GM10266 (cell line): ENCODE measurements around the gene SLC22A16.

ENCODE experiments used
- DNase-seq: peaks from one replicate; pipeline ENCODE4 v3.0.0; 2012; ENCODE audit errors: extremely low spot score
- CTCF ChIP-seq: IDR thresholded peaks from 2 replicates; pipeline ENCODE4 v1.5.1; 2012; ENCODE audit warnings: mild to moderate bottlenecking, low read depth; ENCODE audit not compliant: control insufficient read depth, insufficient read depth; ENCODE audit errors: missing control alignments

Gene SLC22A16

GRCh38 chr6:110476046-110476849 is at the start of gene SLC22A16:
TSS of gene SLC22A16 (minus strand) at chr6:110476613. CDS start at chr6:110476574, 39 bp downstream.
- TF ChIP-seq CTCF, result no peak
- no peak for DNase-seq

GRCh38 chr6:110525001-110525400 is 48.6 kb upstream of the SLC22A16 start:
- no peak for TF ChIP-seq CTCF

GRCh38 chr6:110524305-110524704 is 47.9 kb upstream of the SLC22A16 start:
- TF ChIP-seq CTCF, result no peak
- DNase-seq, result no peak

More at GRCh38 chr6:110525001-110525400, 48.6 kb upstream of the SLC22A16 start:
- DNase-seq, result no peak

- TF ChIP-seq CTCF, result no peak
- DNase-seq, result no peak
Observed at GRCh38 chr6:110523451-110524021, 47.1 kb upstream of the SLC22A16 start.

- no peak for DNase-seq
- TF ChIP-seq CTCF, result no peak
Observed at GRCh38 chr6:110522427-110522826, 46.0 kb upstream of the SLC22A16 start.

- TF ChIP-seq CTCF, result no peak
- no peak for DNase-seq
Observed at GRCh38 chr6:110520992-110521543, 44.7 kb upstream of the SLC22A16 start.

GRCh38 chr6:110520209-110520965 is 44.0 kb upstream of the SLC22A16 start:
- DNase-seq, result no peak
- TF ChIP-seq CTCF, result no peak
